Stimulated activated naive B cell treated with anti-CD40 and anti-IgM and Interleukin-4, amounts not matched to agents 10 μg/mL and 1 μg/mL and 100 μg/mL, for 72 hours (primary cell): ENCODE measurements around the gene SBNO2.

ENCODE experiments used
- ATAC-seq, 2 donors: fragments of 150-1000 bp; cut with Tn5 transposase; replicated peaks; 2 replicates each; pipeline ENCODE4 v1.10.0; 2021; ENCODE audit warnings: moderate library complexity in 1 of 2
- DNase-seq: peaks from one replicate; pipeline ENCODE4 v3.0.0; 2021
- H3K27ac Mint-ChIP-seq: one replicate; pipeline ENCODE4 v1.8.0; 2022; ENCODE audit warnings: mild to moderate bottlenecking, mixed read lengths
- H3K27me3 Mint-ChIP-seq, 2 donors: one replicate each; pipeline ENCODE4 v1.8.0; 2022; ENCODE audit warnings: mixed read lengths in 2 of 2
- H3K36me3 Mint-ChIP-seq, 2 donors: one replicate each; pipeline ENCODE4 v1.8.0; 2022; ENCODE audit warnings: mixed read lengths in 2 of 2, mild to moderate bottlenecking in 1 of 2
- H3K4me1 Mint-ChIP-seq, 2 donors: one replicate each; pipeline ENCODE4 v1.8.0; 2022; ENCODE audit warnings: mixed read lengths in 2 of 2, mild to moderate bottlenecking in 1 of 2
- H3K4me3 Mint-ChIP-seq, 2 donors: one replicate each; pipeline ENCODE4 v1.8.0; 2022; ENCODE audit warnings: mild to moderate bottlenecking in 2 of 2, mixed read lengths in 2 of 2, moderate library complexity in 1 of 2
- H3K9me3 Mint-ChIP-seq, 2 donors: one replicate each; pipeline ENCODE4 v1.8.0; 2022; ENCODE audit warnings: mixed read lengths in 2 of 2, mild to moderate bottlenecking in 1 of 2

Gene SBNO2

GRCh38 chr19:1183543-1184172 is 9.6 kb upstream of the SBNO2 start:
- peaks cover 16 to 27% of the 10 kb centered on the region in 2 donors for H3K4me1 Mint-ChIP-seq
- no peak overlapping the region for H3K27ac Mint-ChIP-seq
- no peaks in the 10 kb centered on the region for H3K9me3 Mint-ChIP-seq
- no peak overlapping the region for H3K4me3 Mint-ChIP-seq
- ATAC-seq (peak; percentile 28 to 53), DNase-seq (no peak)
- H3K27me3 Mint-ChIP-seq: no peaks in the 10 kb centered on the region
- no peaks in the 10 kb centered on the region for H3K36me3 Mint-ChIP-seq

GRCh38 chr19:1182727-1183126 is 8.7 kb upstream of the SBNO2 start:
- Mint-ChIP-seq H3K9me3 (no peaks in the 10 kb centered on the region), H3K36me3 (no peaks in the 10 kb centered on the region), H3K4me1 (peaks cover 16 to 29% of the 10 kb centered on the region in 2 donors), H3K27ac (no peak overlapping the region), H3K4me3 (no peak overlapping the region), H3K27me3 (no peaks in the 10 kb centered on the region)
- DNase-seq (no peak), ATAC-seq (no peak)

GRCh38 chr19:1182068-1182467 is 8.0 kb upstream of the SBNO2 start:
- no peaks in the 10 kb centered on the region for H3K9me3 Mint-ChIP-seq
- peaks cover 18 to 34% of the 10 kb centered on the region in 2 donors for H3K4me1 Mint-ChIP-seq
- DNase-seq (no peak), ATAC-seq (no peak)
- no peaks in the 10 kb centered on the region for H3K27me3 Mint-ChIP-seq
- H3K4me3 Mint-ChIP-seq: peak overlapping the region in 1 of 2 donors; percentile 33
- H3K36me3 Mint-ChIP-seq: no peaks in the 10 kb centered on the region
- no peak overlapping the region for H3K27ac Mint-ChIP-seq

- ATAC-seq (no peak), DNase-seq (no peak)
- no peak overlapping the region for H3K27ac Mint-ChIP-seq
- H3K4me3 Mint-ChIP-seq: peak overlapping the region in 1 of 2 donors; percentile 11
- H3K4me1 Mint-ChIP-seq: peaks cover 18 to 34% of the 10 kb centered on the region in 2 donors
- H3K27me3 Mint-ChIP-seq: no peaks in the 10 kb centered on the region
- no peaks in the 10 kb centered on the region for H3K9me3 Mint-ChIP-seq
- H3K36me3 Mint-ChIP-seq: no peaks in the 10 kb centered on the region
Observed at GRCh38 chr19:1181606-1182005, 7.5 kb upstream of the SBNO2 start.

- ATAC-seq: no peak
- no peaks in the 10 kb centered on the region for H3K9me3 Mint-ChIP-seq
- H3K36me3 Mint-ChIP-seq: no peaks in the 10 kb centered on the region
- DNase-seq: no peak
- H3K4me3 Mint-ChIP-seq: no peak overlapping the region
- no peak overlapping the region for H3K27ac Mint-ChIP-seq
- no peaks in the 10 kb centered on the region for H3K27me3 Mint-ChIP-seq
- peaks cover 25 to 60% of the 10 kb centered on the region in 2 donors for H3K4me1 Mint-ChIP-seq
Observed at GRCh38 chr19:1177322-1178114, 3.5 kb upstream of the SBNO2 start.

GRCh38 chr19:1173159-1173844 is 766 bp downstream of the SBNO2 start:
- H3K4me3 Mint-ChIP-seq: peak overlapping the region; percentile 92 to 95
- no peaks in the 10 kb centered on the region for H3K27me3 Mint-ChIP-seq
- ATAC-seq (peak; percentile 49 to 50), DNase-seq (no peak)
- peaks cover 33 to 62% of the 10 kb centered on the region in 2 donors for H3K4me1 Mint-ChIP-seq
- H3K27ac Mint-ChIP-seq: peak overlapping the region; percentile 98
- H3K9me3 Mint-ChIP-seq: no peaks in the 10 kb centered on the region
- H3K36me3 Mint-ChIP-seq: peaks cover 5 to 19% of the 10 kb centered on the region in 2 donors

- Mint-ChIP-seq H3K27ac (peak overlapping the region; percentile 56), H3K9me3 (no peaks in the 10 kb centered on the region), H3K36me3 (peaks cover 5 to 19% of the 10 kb centered on the region in 2 donors), H3K4me1 (peaks cover 33 to 60% of the 10 kb centered on the region in 2 donors), H3K27me3 (no peaks in the 10 kb centered on the region), H3K4me3 (peak overlapping the region; percentile 92 to 95)
- no peak for ATAC-seq
- DNase-seq: no peak
Observed at GRCh38 chr19:1172353-1173158, 1.5 kb downstream of the SBNO2 start.

GRCh38 chr19:1171755-1172352 is 2.2 kb downstream of the SBNO2 start:
- DNase-seq: no peak
- Mint-ChIP-seq H3K36me3 (peaks cover 10 to 19% of the 10 kb centered on the region in 2 donors), H3K9me3 (no peaks in the 10 kb centered on the region), H3K4me1 (peaks cover 32 to 61% of the 10 kb centered on the region in 2 donors), H3K4me3 (peak overlapping the region; percentile 92 to 95), H3K27ac (peak overlapping the region; percentile 56), H3K27me3 (no peaks in the 10 kb centered on the region)
- no peak for ATAC-seq

- Mint-ChIP-seq H3K36me3 (peaks cover 13 to 24% of the 10 kb centered on the region in 2 donors), H3K27me3 (no peaks in the 10 kb centered on the region), H3K4me3 (peak overlapping the region in 1 of 2 donors; percentile 15), H3K9me3 (no peaks in the 10 kb centered on the region), H3K27ac (no peak overlapping the region), H3K4me1 (peaks cover 36 to 65% of the 10 kb centered on the region in 2 donors)
- DNase-seq (no peak), ATAC-seq (no peak)
Observed at GRCh38 chr19:1170938-1171754, 2.9 kb downstream of the SBNO2 start.

- Mint-ChIP-seq H3K4me3 (no peak overlapping the region), H3K27ac (no peak overlapping the region)
Observed at GRCh38 chr19:1169921-1170885, 3.9 kb downstream of the SBNO2 start.

GRCh38 chr19:1169411-1169791 is 4.7 kb downstream of the SBNO2 start:
- DNase-seq (no peak), ATAC-seq (no peak)
- Mint-ChIP-seq H3K4me1 (peaks cover 32 to 58% of the 10 kb centered on the region in 2 donors), H3K36me3 (peaks cover 13 to 24% of the 10 kb centered on the region in 2 donors), H3K9me3 (no peaks in the 10 kb centered on the region), H3K4me3 (no peak overlapping the region), H3K27me3 (no peaks in the 10 kb centered on the region), H3K27ac (no peak overlapping the region)

More at GRCh38 chr19:1169921-1170885, 3.9 kb downstream of the SBNO2 start:
- H3K36me3 Mint-ChIP-seq: peaks cover 13 to 24% of the 10 kb centered on the region in 2 donors
- H3K27me3 Mint-ChIP-seq: no peaks in the 10 kb centered on the region
- peaks cover 35 to 63% of the 10 kb centered on the region in 2 donors for H3K4me1 Mint-ChIP-seq
- DNase-seq (no peak), ATAC-seq (no peak)
- H3K9me3 Mint-ChIP-seq: no peaks in the 10 kb centered on the region
